HT-29 (cell line): ENCODE data around the gene ARL3. TPM values are rescaled to one million over a fixed set of nuclear protein-coding genes. Genes with fewer than 3 reads are reported as not detected.
"Not testable (repeated sequence)": the region's sequence is repeated elsewhere in the genome, so short reads cannot be mapped to it uniquely, and the experiment has no call there.

ENCODE experiments used
- DNase-seq: peaks from one replicate; pipeline ENCODE4 v3.0.0-alpha.2; 2015; ENCODE audit warnings: low spot score
- total RNA-seq: library from RNA; depleted of rRNA; stranded (reverse); fragments of >200 nt; shearing (Covaris generic); gene quantifications from 2 replicates; pipeline ENCODE4 v1.2.3, GENCODE V29; 2014

The ARL3 gene
- total RNA-seq, 1 experiment from 2014 or later: 6.0 TPM

- no peak for DNase-seq
Measured at GRCh38 chr10:102738692-102739121, 24.5 kb upstream of the ARL3 start.

- DNase-seq: no peak
Measured at GRCh38 chr10:102735065-102735562, 20.9 kb upstream of the ARL3 start.

- no peak for DNase-seq
Measured at GRCh38 chr10:102732661-102733060, 18.5 kb upstream of the ARL3 start.

GRCh38 chr10:102731222-102731800 lies 17.1 kb upstream of the ARL3 start:
- DNase-seq: no peak

- DNase-seq: peak; percentile 86
Measured at GRCh38 chr10:102729029-102730026, 15.1 kb upstream of the ARL3 start.

GRCh38 chr10:102727037-102727818 lies 13.0 kb upstream of the ARL3 start:
- no peak for DNase-seq

GRCh38 chr10:102726274-102726673 lies 12.1 kb upstream of the ARL3 start:
- DNase-seq: no peak

- no peak for DNase-seq
Measured at GRCh38 chr10:102723989-102724388, 9.8 kb upstream of the ARL3 start.

- DNase-seq: no peak
Measured at GRCh38 chr10:102721954-102722353, 7.8 kb upstream of the ARL3 start.

- no peak for DNase-seq
Measured at GRCh38 chr10:102720775-102721301, 6.6 kb upstream of the ARL3 start.

GRCh38 chr10:102720337-102720736 lies 6.1 kb upstream of the ARL3 start:
- DNase-seq: no peak

GRCh38 chr10:102718220-102718619 lies 4.0 kb upstream of the ARL3 start:
- DNase-seq: no peak

- DNase-seq: not testable (repeated sequence)
Measured at GRCh38 chr10:102716900-102717565, 2.8 kb upstream of the ARL3 start.

- DNase-seq: no peak
Measured at GRCh38 chr10:102715880-102716279, 1.7 kb upstream of the ARL3 start.

- DNase-seq: no peak
Measured at GRCh38 chr10:102714621-102715455, 641 bp upstream of the ARL3 start, which contains the start of gene SFXN2. SFXN2 (plus strand) TSS chr10:102714636; CDS start chr10:102726637, 12,001 bp downstream.

GRCh38 chr10:102713539-102713813 lies 721 bp downstream of the ARL3 start:
- DNase-seq: no peak

- DNase-seq: no peak
Measured at GRCh38 chr10:102712843-102713538, 1.2 kb downstream of the ARL3 start.

GRCh38 chr10:102712089-102712488 lies 2.1 kb downstream of the ARL3 start:
- DNase-seq: no peak

GRCh38 chr10:102710609-102711008 lies 3.6 kb downstream of the ARL3 start:
- DNase-seq: no peak

GRCh38 chr10:102705531-102705930 lies 8.7 kb downstream of the ARL3 start:
- no peak for DNase-seq
